ENCODE data around the gene SACM1L.
"Not testable (repeated sequence)": the region's sequence is repeated elsewhere in the genome, so short reads cannot be mapped to it uniquely, and the experiment has no call there.

Gene SACM1L

DNA sequence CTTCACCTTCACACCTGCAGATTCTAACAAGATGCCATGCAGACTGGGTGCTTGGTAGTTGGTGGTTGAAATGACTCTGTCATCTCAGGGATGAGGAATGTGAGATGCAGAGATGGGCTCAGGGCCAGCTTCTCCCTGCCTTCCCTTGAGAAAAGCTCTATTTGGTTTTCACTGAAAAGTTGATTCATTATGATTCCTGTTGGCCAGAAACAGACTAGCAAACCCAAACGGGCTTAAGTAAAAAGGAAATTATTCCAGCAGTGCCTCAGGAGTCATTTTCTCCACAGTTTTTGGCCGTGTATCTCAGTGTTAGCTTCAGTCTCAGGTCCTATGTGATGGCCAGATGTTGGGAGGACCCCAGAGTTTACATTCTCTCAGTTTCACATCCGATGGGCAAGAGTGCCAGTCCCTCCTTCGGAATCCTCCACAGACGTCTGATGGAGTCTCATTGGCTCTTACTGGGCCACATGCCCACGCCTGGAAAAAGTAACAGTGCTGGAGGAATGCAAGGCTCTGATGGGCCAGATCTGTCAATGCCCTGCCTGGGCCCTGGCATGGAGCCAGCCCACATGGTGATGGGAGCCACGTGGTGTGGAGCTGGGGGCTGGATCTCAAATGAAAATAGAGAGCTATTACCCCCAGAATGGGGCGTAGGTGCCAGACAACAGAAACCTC, 22.3 kb upstream of the SACM1L start:
- DNase-seq (ENCODE audit: low read depth): no peak

DNA sequence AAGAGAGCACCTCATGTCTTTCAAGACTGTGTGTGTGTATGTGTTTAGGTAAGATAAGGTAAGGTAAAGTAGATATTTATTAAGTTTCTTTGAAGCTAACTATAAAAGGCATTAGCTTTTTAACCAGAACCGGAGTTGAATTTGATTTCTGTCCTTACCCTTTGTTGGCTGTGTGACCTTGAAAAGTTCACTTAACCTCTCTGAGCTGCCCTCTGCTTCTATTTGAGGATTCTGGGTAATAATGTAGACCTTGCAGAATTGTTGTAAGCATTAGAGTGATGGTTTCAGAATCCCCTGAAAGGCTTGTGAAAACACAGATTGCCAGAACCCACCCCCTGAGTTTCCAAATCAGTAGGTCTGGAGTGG, 21.6 kb upstream of the SACM1L start:
- no peak for DNase-seq (ENCODE audit: low read depth)

DNA sequence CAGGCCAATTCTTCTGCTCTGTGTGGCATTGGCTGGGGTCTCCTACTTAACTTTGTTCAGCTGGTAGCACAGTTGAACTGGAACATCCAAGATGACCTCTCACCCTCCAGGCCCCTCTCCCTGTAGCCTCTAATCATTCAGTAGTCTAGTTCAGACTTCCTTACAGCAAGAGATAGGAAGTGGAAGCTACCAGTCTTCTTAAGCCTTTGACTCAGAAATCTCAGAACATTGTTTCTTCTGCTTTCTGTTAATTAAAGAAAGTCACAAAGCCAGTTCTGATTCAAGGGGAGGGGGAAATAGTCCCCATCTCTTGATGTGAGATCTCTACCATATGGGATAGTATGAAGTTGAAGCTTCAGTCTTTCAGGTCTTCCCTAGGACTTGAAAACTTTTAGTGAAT, 18.8 kb upstream of the SACM1L start:
- DNase-seq (ENCODE audit: low read depth): no peak

- no peak for DNase-seq (ENCODE audit: low read depth)
Observed at GRCh38 chr3:45670991-45671390, 18.2 kb upstream of the SACM1L start.

GRCh38 chr3:45673273-45673672, 15.9 kb upstream of the SACM1L start:
- DNase-seq (ENCODE audit: low read depth): no peak

GRCh38 chr3:45676325-45677032, 12.7 kb upstream of the SACM1L start:
- no peak for DNase-seq (ENCODE audit: low read depth)

DNA sequence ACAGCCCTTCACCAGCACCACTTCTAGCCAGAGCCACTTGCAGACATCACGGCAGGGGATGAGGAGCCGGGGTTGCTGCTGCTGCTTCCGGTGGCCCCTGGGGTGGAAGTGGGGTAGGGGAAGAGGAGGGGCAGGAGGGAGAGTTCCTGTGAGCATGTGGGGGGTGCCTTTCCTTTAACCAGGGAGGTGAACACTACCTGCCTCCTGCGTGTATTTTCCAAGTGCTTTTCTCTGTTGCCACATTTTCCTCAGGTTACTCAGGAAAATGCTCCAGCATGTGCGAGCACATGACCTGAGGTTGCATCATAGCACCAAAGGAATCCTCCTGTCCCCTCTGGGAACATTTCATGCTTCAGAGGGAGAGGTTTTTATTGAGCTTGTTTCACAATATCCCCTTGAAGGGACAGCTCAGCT, 12.2 kb upstream of the SACM1L start:
- peak; percentile 39 for DNase-seq (ENCODE audit: low read depth)

- DNase-seq (ENCODE audit: low read depth): no peak
Observed at GRCh38 chr3:45677841-45678240, 11.4 kb upstream of the SACM1L start.

GRCh38 chr3:45679805-45680204, 9.4 kb upstream of the SACM1L start:
- DNase-seq (ENCODE audit: low read depth): no peak

GRCh38 chr3:45681221-45681620, 8.0 kb upstream of the SACM1L start:
- no peak for DNase-seq (ENCODE audit: low read depth)

- DNase-seq (ENCODE audit: low read depth): no peak
Observed at GRCh38 chr3:45681846-45682245, 7.3 kb upstream of the SACM1L start.

DNA sequence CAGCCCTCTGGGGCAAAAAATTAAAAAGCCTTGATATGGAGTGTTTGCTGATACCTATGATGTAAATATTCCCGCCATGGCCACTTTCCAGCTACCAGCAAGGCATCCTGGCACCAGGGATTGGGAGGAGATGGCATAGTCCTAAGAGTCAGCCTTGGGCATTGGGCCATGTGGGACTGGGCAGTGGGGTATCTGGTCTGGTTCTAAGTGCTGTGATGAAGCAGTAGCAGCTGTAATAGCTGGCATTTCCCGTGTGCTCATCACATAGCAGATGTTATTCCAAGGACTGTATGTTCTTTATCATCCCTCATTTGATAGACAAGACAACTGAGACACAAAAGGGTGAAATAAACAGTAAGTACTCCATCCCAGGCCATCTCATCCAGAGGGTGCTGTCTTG, 6.9 kb upstream of the SACM1L start:
- no peak for DNase-seq (ENCODE audit: low read depth)

- no peak for DNase-seq (ENCODE audit: low read depth)
Observed at GRCh38 chr3:45682786-45683185, 6.4 kb upstream of the SACM1L start.

GRCh38 chr3:45683417-45684326, 5.5 kb upstream of the SACM1L start:
- no peak for DNase-seq (ENCODE audit: low read depth)

- no peak for DNase-seq (ENCODE audit: low read depth)
Observed at GRCh38 chr3:45684327-45684892, 4.8 kb upstream of the SACM1L start.

DNA sequence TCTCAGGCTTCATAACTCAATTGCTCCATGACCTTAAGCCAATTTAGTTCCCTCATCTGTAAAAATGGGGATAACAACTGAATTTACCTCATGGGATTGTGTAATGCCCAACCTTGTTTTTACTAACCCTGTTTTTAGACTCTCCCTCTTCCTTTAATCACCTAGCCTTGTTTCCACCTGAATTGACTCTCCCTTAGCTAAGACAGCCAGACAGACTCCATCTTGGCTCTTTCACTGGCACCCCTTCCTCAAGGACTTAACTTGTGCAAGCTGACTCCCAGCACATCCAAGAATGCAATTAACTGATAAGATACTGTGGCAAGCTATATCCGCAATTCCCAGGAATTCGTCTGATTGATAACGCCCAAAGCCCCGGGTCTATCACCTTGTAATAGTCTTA, 3.5 kb upstream of the SACM1L start:
- not testable (repeated sequence) for DNase-seq (ENCODE audit: low read depth)

DNA sequence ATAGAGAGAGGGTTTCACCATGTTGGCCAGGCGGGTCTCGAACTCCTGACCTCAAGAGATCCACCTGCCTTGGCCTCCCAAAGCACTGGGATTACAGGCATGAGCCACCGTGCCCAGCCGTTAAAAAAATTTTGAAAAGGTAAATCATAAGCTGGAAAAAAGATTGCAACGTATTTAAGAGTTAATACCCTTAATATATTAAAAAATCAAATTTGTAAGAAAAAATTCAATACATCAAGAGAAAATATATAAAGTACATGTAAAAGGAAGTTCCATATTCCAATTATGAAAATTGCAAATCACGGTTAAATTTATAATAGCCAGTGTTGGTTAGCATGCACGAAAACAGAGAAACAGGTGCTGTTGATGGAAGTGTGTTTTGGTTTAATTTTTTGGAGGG, 2.3 kb upstream of the SACM1L start:
- DNase-seq (ENCODE audit: low read depth): no peak

- DNase-seq (ENCODE audit: low read depth): no peak
Observed at GRCh38 chr3:45687828-45688193, 1.4 kb upstream of the SACM1L start.

- DNase-seq (ENCODE audit: low read depth): no peak
Observed at GRCh38 chr3:45688194-45688881, 858 bp upstream of the SACM1L start.

GRCh38 chr3:45689787-45690145, 570 bp downstream of the SACM1L start:
- no peak for DNase-seq (ENCODE audit: low read depth)

GRCh38 chr3:45690336-45691035, 1.3 kb downstream of the SACM1L start:
- no peak for DNase-seq (ENCODE audit: low read depth)

DNA sequence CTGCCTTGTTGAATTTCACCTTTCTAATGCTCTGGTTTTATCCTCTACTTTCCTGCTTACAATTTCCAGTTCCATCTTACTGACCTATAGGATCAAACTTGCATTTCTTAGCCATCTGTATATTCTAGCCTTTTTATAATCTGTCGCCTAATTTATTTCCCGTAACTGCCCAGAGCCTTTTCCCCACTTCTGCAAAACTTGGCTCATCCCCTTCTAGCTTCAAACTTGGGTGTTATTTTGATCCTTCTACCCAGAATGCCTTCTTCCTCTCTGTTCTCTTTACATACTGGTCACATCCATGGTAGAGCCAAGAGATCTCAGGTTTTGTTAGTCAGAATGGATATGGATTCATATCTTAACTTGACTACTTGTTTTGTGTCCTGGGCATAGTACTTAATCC, 2.6 kb downstream of the SACM1L start:
- no peak for DNase-seq (ENCODE audit: low read depth)
